ENCODE results near the gene ZNF747.
A peak's percentile ranks its signal among the peaks of the same experiment; 100 is the strongest.
"Not testable (repeated sequence)": the region's sequence is repeated elsewhere in the genome, so short reads cannot be mapped to it uniquely, and the experiment has no call there.

Gene ZNF747

GRCh38 chr16:30533748-30534367 is 800 bp downstream of the ZNF747 start:
- no peak for DNase-seq (ENCODE audit: low spot score)

DNA sequence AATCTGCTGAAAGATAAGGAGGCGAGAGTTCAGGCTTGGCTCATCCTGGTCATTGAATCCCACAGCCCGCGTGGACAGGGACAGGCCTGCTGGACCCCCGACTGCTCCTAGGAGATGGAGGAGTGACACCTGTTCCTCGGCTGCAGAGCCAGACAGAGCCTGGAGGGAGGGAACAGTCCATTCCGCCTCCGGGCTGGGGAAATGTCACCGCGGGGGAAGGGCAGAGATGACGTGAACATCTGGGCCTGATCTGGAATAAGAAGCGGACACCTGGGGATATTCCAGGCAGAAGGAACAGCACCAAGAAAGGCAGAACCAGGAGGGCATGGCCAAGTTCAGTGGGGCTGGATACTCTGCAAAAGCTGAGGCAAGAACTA is 1.5 kb downstream of the ZNF747 start:
- DNase-seq (ENCODE audit: low spot score): no peak

GRCh38 chr16:30532285-30533145 is 2.1 kb downstream of the ZNF747 start:
- DNase-seq (ENCODE audit: low spot score): no peak

- DNase-seq (ENCODE audit: low spot score): no peak
These were observed 4.3 kb downstream of the ZNF747 start for GRCh38 chr16:30530163-30531037.

DNA sequence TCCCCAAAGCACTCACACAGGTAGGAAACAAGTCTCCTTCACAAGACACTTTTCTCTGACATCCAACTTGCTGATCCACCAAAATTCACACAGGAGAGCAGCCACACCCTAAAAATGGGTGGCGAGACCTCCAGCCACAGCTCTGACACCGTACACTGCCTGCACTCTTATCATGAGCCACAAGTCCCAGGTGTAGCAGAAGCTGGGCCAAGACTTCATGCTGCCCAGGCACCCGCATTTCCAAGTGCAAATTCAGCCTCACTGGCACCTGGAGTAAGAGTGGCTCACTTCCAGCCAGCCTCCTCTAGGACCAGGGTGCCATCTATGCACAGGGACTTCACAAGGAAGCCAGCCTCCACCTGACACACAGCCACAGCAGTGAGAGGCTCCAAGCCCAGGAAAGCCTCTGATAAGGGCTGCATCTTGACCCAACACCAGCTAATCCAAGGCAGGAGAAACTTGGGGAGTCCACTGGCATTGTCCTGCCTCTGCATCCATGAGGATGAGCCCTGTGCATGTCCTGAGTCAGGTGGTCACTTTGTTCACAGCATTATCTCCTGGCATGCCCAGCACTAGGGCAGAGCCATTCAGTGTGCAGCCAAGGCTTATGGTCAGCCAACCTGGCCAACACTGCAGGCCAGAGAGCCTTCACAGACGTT is 5.7 kb downstream of the ZNF747 start:
- DNase-seq (ENCODE audit: low spot score): no peak

GRCh38 chr16:30527635-30528178 is 7.0 kb downstream of the ZNF747 start:
- no peak for DNase-seq (ENCODE audit: low spot score)

DNA sequence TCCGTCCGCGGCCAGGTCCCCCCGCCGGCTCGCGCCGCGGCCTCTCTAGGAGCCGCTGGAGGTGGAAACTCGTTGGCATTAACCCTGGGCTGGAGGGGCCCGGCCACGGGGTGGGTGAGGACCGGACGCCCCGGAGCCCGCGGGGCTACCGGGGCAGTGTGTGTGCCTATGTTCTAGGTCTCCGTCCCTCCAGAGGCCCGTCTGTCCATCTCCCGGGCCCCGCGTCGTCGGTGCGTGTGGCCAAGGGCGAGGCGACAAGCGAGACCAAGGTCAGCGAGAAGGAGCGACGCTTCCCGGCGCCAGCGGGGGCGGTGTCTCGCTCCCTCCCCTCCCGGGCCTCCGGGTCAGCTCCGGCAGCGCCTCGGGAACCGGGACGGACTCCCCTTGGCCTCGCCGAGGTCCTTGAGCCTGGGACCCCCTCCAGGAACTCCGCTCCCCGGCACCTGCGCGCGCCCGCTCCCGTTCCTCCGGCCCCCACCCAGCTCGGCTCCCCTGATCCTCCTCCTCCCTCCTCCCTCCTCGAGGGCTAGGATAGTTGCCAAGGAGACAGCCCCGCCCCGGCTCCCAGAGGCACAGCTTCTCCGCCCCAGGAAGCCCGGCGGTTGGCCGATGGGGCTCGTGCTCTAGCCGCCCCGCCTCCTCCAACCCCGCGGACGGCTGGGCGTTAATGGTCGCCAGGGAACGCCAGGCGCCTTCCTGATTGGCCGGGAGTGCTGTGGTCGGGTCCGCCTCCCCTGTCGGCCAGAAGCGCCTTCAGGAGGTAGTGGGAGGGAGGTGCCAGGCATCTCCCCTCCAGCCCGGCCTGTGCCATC is 7.6 kb downstream of the ZNF747 start:
- DNase-seq (ENCODE audit: low spot score): peak; percentile 98

DNA sequence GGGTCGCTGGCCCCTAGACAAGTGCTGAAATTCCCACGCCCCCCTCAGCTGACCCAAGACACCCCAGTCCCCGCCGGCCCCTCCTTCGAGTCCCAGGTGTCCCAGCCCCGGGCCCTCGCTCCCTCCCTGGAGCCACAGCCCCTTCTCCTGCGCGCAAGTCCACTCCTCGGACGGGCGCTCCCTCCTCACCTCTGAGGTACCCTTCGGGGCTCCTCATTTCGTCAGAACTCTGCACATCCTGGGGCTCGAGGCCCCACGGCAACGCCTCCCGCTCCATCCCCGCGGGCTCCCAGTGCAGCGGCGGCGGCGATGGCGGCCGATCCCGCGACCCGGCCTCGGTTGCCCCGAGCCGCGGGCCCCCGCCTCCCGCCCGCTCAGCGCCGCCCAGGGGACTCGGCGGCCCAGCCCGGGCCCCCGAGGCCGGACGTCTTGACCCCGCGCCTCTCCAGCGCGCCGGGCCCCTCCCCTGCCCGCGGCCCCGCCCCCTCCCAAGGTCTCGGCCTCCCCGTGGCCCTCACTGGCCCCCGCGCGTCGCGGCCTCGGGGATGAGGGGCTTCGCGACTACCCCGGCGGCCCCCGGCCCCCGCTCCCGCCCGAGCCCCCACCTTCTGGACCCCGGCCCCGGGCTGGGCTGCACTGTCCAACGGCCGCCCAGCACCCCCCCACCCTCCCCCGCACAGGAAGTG is 8.4 kb downstream of the ZNF747 start, which contains the start of gene ZNF768:
Gene ZNF768, minus strand, starts transcription at position 430 of the 686 bp plus-strand sequence. Its CDS starts 153 bp downstream, at position 277.
- peak; percentile 88 for DNase-seq (ENCODE audit: low spot score)

GRCh38 chr16:30525844-30526136 is 8.9 kb downstream of the ZNF747 start:
- DNase-seq (ENCODE audit: low spot score): no peak

GRCh38 chr16:30524575-30525568 is 9.8 kb downstream of the ZNF747 start:
- DNase-seq (ENCODE audit: low spot score): no peak

DNA sequence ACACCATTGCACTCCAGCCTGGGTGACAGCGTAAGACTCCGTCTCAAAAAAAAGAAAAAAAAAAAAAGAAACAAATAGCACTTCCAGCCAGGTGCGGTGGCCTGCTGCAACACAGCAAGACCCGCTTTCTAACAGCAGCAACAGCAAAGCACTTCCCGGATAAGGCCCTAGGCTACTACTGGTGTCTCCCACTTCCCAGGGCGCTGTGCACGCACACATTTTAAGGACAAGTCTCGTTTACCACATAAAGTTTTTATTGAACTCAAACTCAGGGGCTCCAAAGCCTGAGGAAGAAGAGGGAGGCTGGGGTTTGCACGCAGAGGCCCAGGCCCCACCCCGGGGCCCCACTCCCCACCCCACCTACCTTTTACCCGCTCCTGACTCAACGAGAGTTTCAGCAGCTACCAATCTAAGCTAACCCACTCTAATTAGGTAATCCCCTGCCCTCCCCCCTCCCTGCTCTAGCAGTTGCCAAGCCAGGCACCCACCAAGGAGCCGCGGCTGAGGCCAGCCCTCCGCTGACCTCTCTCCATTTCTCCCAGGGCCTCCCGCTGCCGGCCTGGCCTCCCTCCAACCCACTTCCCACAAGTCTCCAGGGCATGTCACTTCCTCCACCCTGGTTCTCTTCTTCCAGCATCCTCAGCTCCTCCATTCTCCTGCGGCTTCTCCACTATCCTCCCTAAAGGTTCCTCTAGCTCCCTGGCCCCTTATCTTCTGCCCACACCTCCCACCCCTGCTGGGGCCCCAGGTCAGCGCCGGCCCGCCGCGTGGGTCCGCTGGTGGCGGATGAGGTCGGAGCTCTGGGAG is 10.7 kb downstream of the ZNF747 start:
- DNase-seq (ENCODE audit: low spot score): no peak

GRCh38 chr16:30522702-30523463 is 11.8 kb downstream of the ZNF747 start:
- DNase-seq (ENCODE audit: low spot score): not testable (repeated sequence)

DNA sequence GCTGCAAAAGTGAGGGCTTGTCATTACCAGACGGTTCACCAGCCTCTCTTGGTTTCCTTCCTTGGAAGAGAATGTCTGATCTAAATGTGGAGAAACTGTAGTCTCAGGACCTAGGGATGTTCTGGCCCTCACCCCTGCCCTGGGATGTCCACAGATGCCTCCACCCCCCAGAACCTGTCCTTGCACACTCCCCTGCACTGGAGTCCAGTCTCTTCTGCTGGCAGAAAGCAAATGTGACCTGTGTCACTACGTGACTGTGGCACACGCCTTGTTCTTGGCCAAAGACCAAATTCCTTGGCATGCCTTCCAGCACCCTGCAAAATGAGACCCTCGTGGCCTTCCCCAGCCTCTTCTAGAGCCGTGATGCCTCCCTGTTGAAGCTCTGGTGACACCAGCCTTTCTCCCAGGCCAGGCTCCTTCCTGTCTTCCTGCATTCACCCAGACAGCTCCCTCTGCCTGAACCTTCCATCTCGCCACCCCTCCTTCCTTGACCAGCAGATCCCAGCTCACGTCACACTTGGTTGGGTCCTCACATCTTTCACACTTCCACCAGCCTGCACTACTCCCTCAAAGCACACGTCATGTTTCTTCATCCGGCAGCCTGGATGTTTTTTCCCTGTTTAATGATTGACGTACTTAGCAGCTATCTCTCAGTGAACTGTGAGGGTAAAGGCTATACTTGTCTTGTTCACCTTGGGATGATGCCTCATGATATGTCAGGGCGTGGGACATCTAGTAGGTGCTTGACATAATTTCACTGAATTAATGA is 12.6 kb downstream of the ZNF747 start:
- no peak for DNase-seq (ENCODE audit: low spot score)

DNA sequence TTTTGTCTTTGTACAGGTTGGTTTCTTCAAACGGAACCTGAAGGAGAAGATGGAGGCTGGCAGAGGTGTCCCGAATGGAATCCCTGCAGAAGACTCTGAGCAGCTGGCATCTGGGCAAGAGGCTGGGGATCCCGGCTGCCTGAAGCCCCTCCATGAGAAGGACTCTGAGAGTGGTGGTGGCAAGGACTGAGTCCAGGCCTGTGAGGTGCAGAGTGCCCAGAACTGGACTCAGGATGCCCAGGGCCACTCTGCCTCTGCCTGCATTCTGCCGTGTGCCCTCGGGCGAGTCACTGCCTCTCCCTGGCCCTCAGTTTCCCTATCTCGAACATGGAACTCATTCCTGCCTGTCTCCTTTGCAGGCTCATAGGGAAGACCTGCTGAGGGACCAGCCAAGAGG is 13.2 kb downstream of the ZNF747 start:
- no peak for DNase-seq (ENCODE audit: low spot score)

DNA sequence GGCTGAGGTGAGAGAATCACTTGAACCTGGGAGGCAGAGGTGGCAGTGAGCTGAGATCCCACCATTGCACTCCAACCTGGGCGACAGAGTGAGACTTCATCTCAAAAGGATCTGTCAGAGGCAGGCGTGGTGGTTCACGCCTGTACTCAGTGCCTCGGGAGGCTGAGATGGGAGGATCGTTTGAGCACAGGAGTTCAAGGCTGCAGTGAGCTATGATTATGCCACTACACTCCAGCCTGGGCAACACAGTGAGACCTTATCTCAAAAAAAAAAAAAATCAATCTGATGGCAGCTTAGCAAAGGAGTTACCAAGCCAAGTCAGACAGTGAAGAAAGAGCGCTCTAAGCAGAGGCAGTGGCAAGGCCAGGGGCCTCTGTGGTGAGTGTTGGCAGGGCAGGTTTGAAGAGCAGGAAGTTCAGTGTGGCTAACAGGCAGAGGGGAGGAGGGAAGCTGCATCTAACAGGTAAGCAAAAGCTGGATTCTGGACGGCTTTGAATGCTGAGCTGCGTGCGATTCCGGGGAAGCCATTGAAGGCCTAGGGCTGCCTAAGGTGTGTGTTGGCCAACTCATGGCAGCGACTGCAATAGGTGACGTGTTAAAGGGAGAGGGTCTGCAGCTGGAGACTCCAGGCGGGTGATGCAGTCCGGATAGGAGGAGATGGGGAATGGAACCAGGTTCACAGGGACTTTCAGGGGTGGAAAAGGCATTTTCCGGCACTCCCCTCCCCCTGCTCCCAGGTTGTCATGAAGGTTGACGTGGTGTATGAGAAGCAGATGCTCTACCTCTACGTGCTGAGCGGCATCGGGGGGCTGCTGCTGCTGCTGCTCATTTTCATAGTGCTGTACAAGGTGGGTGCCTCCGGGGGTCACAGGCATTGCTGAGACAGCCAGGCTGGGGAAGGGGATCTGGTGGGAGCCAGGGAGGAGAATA is 15.3 kb downstream of the ZNF747 start:
- no peak for DNase-seq (ENCODE audit: low spot score)

- DNase-seq (ENCODE audit: low spot score): no peak
These were observed 16.1 kb downstream of the ZNF747 start for GRCh38 chr16:30518552-30518951.

Measured in iPS-NIHi11 (cell line).